Measurements from ENCODE around the gene MAD1L1. TPM values are rescaled to one million over a fixed set of nuclear protein-coding genes. Genes with fewer than 3 reads are reported as not detected.

The MAD1L1 gene
- total and polyA plus RNA-seq, 2 donors (not counting 1 experiment from before 2014, with no cell fraction given), result 9.8 to 29.4 TPM

- Histone ChIP-seq H3K36me3 (ENCODE audit: control insufficient read depth, insufficient read depth, low read length) (peaks cover 3% of the 10 kb centered on the region), H3K27me3 (ENCODE audit: control insufficient read depth, insufficient read depth, low read length) (no peaks in the 10 kb centered on the region), H2AFZ (ENCODE audit: low read length) (no peak overlapping the region), H3K4me2 (ENCODE audit: extremely low read depth, insufficient read depth, low read length) (no peak overlapping the region), H3K27ac (ENCODE audit: insufficient read depth, low read length) (no peak overlapping the region), H4K20me1 (ENCODE audit: control insufficient read depth, extremely low read depth, insufficient read depth, low read length) (no peaks in the 10 kb centered on the region), H3K9ac (ENCODE audit: insufficient read depth, low read length) (no peak overlapping the region), H3K4me3 (replicated peaks in 1 of 4; ENCODE audit: control extremely low read depth in 1 of 4, insufficient read depth in 1 of 4, low read depth in 3 of 4, low read length in 4 of 4) (no peak overlapping the region), H3K79me2 (ENCODE audit: control insufficient read depth, insufficient read depth, low read length) (no peaks in the 10 kb centered on the region), H3K4me1 (ENCODE audit: control insufficient read depth, extremely low read depth, insufficient read depth, low read length) (no peaks in the 10 kb centered on the region), H3K9me3 (ENCODE audit: control insufficient read depth, insufficient read depth, low read depth, low read length) (no peaks in the 10 kb centered on the region)
- DNase-seq (ENCODE audit: low read depth in 2 of 2), result no peak
- TF ChIP-seq EZH2 (IDR thresholded peaks at IDR 0.05; ENCODE audit: low read length, missing control alignments), result no peak
- TF ChIP-seq, protein P1, sequence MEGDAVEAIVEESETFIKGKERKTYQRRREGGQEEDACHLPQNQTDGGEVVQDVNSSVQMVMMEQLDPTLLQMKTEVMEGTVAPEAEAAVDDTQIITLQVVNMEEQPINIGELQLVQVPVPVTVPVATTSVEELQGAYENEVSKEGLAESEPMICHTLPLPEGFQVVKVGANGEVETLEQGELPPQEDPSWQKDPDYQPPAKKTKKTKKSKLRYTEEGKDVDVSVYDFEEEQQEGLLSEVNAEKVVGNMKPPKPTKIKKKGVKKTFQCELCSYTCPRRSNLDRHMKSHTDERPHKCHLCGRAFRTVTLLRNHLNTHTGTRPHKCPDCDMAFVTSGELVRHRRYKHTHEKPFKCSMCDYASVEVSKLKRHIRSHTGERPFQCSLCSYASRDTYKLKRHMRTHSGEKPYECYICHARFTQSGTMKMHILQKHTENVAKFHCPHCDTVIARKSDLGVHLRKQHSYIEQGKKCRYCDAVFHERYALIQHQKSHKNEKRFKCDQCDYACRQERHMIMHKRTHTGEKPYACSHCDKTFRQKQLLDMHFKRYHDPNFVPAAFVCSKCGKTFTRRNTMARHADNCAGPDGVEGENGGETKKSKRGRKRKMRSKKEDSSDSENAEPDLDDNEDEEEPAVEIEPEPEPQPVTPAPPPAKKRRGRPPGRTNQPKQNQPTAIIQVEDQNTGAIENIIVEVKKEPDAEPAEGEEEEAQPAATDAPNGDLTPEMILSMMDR (conservative IDR thresholded peaks at IDR 0.05 in 1 of 2, IDR thresholded peaks at IDR 0.05 in 1 of 2; ENCODE audit: low read depth in 1 of 2, low read length in 2 of 2), result no peak
Observed at GRCh38 chr7:2124604-2125345, 108.0 kb downstream of the MAD1L1 start.

GRCh38 chr7:2123916-2124315 lies 108.8 kb downstream of the MAD1L1 start:
- Histone ChIP-seq H3K4me2 (ENCODE audit: extremely low read depth, insufficient read depth, low read length) (no peak overlapping the region), H3K4me3 (replicated peaks in 1 of 4; ENCODE audit: control extremely low read depth in 1 of 4, insufficient read depth in 1 of 4, low read depth in 3 of 4, low read length in 4 of 4) (no peak overlapping the region), H3K79me2 (ENCODE audit: control insufficient read depth, insufficient read depth, low read length) (no peaks in the 10 kb centered on the region), H4K20me1 (ENCODE audit: control insufficient read depth, extremely low read depth, insufficient read depth, low read length) (no peaks in the 10 kb centered on the region), H3K9me3 (ENCODE audit: control insufficient read depth, insufficient read depth, low read depth, low read length) (no peaks in the 10 kb centered on the region), H3K27ac (ENCODE audit: insufficient read depth, low read length) (no peak overlapping the region), H3K4me1 (ENCODE audit: control insufficient read depth, extremely low read depth, insufficient read depth, low read length) (no peaks in the 10 kb centered on the region), H3K9ac (ENCODE audit: insufficient read depth, low read length) (no peak overlapping the region), H2AFZ (ENCODE audit: low read length) (no peak overlapping the region), H3K36me3 (ENCODE audit: control insufficient read depth, insufficient read depth, low read length) (peaks cover 3% of the 10 kb centered on the region), H3K27me3 (ENCODE audit: control insufficient read depth, insufficient read depth, low read length) (no peaks in the 10 kb centered on the region)
- no peak for DNase-seq (ENCODE audit: low read depth in 2 of 2)
- TF ChIP-seq, protein P1 (conservative IDR thresholded peaks at IDR 0.05 in 1 of 2, IDR thresholded peaks at IDR 0.05 in 1 of 2; ENCODE audit: low read depth in 1 of 2, low read length in 2 of 2), result no peak
- TF ChIP-seq EZH2 (IDR thresholded peaks at IDR 0.05; ENCODE audit: low read length, missing control alignments), result no peak

DNA sequence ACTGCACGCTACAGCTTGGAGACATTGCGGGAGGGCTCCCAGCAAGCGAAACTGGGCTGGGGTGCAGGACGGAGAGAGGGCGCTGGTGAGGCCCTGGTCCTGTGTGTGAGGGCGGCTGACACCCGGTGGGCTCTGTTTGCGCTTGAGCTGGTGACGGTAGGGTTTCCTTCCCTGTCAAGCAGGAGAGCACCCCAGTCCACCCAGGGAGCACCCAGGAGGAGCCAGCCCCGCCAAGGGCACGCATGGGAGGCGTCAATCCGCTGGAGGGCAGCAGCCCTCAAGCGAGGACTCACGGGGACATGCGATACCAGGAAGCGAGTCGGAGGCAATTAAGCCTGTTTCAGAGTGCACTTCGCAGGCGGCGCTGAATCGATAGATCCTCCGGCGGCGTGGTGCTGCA lies 109.4 kb downstream of the MAD1L1 start:
- Histone ChIP-seq H2AFZ (ENCODE audit: low read length) (no peak overlapping the region), H3K9me3 (ENCODE audit: control insufficient read depth, insufficient read depth, low read depth, low read length) (no peaks in the 10 kb centered on the region), H3K79me2 (ENCODE audit: control insufficient read depth, insufficient read depth, low read length) (no peaks in the 10 kb centered on the region), H3K27ac (ENCODE audit: insufficient read depth, low read length) (no peak overlapping the region), H4K20me1 (ENCODE audit: control insufficient read depth, extremely low read depth, insufficient read depth, low read length) (no peaks in the 10 kb centered on the region), H3K27me3 (ENCODE audit: control insufficient read depth, insufficient read depth, low read length) (no peaks in the 10 kb centered on the region), H3K4me3 (replicated peaks in 1 of 4; ENCODE audit: control extremely low read depth in 1 of 4, insufficient read depth in 1 of 4, low read depth in 3 of 4, low read length in 4 of 4) (no peak overlapping the region), H3K4me2 (ENCODE audit: extremely low read depth, insufficient read depth, low read length) (no peak overlapping the region), H3K36me3 (ENCODE audit: control insufficient read depth, insufficient read depth, low read length) (peaks cover 3% of the 10 kb centered on the region), H3K4me1 (ENCODE audit: control insufficient read depth, extremely low read depth, insufficient read depth, low read length) (no peaks in the 10 kb centered on the region), H3K9ac (ENCODE audit: insufficient read depth, low read length) (no peak overlapping the region)
- DNase-seq (ENCODE audit: low read depth in 2 of 2), result no peak
- no peak for TF ChIP-seq EZH2 (IDR thresholded peaks at IDR 0.05; ENCODE audit: low read length, missing control alignments)
- TF ChIP-seq, protein P1 (conservative IDR thresholded peaks at IDR 0.05 in 1 of 2, IDR thresholded peaks at IDR 0.05 in 1 of 2; ENCODE audit: low read depth in 1 of 2, low read length in 2 of 2), result no peak

Data from fibroblast of lung (primary cell).